ENCODE data around the gene ARL15.

GRCh38 chr5:54289769-54290168 lies 20.6 kb downstream of the ARL15 start:
- TF ChIP-seq EZH2 (IDR thresholded peaks at IDR 0.05), result no peak
- TF ChIP-seq POLR2AphosphoS5 (IDR thresholded peaks at IDR 0.05; ENCODE audit: borderline replicate concordance, low read depth, low read length), result no peak
- no peak for TF ChIP-seq FOXP2 (optimal IDR thresholded peaks at IDR 0.05; ENCODE audit: control extremely low read depth, extremely low read length, insufficient read depth)
